Measurements from ENCODE around the gene KCNMA1.

Gene KCNMA1

DNA sequence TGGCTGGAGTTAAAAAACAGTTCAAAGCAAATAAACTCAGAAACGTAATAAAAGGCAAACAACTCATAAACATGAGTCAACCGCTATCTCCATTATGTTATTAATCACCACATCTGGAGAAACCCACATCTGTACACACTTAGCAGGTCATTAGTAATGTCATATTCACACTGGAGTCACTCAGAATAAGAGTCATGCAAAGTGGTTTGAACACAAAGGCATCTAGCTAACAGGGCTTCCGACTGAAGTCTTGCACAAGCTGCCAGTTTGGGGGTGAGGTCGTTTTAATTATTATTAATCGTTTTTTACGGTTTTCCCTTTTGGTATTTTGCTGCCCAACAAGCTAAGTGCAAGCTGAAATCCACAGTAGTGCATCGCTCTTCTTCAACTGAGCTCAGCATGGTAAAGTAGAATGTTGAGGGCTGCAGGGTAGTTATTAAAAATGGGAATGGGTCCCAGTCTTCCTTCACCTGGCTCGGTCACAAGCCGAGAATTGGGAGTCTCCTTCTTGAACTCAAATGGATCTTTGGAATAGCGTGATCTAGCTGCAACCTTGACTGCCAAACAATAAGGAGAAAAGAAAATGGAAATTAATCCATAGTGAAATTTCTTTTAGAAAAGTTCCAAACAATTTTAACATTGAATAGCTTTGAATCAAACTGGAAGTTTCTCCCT, 663.5 kb downstream of the KCNMA1 start:
- TF ChIP-seq GATA2 (IDR thresholded peaks at IDR 0.05; ENCODE audit: low read depth, low read length) (no peak), GATA3 (IDR thresholded peaks at IDR 0.05; ENCODE audit: low read depth, low read length) (no peak; the same call in 1 of the 2 replicates)

DNA sequence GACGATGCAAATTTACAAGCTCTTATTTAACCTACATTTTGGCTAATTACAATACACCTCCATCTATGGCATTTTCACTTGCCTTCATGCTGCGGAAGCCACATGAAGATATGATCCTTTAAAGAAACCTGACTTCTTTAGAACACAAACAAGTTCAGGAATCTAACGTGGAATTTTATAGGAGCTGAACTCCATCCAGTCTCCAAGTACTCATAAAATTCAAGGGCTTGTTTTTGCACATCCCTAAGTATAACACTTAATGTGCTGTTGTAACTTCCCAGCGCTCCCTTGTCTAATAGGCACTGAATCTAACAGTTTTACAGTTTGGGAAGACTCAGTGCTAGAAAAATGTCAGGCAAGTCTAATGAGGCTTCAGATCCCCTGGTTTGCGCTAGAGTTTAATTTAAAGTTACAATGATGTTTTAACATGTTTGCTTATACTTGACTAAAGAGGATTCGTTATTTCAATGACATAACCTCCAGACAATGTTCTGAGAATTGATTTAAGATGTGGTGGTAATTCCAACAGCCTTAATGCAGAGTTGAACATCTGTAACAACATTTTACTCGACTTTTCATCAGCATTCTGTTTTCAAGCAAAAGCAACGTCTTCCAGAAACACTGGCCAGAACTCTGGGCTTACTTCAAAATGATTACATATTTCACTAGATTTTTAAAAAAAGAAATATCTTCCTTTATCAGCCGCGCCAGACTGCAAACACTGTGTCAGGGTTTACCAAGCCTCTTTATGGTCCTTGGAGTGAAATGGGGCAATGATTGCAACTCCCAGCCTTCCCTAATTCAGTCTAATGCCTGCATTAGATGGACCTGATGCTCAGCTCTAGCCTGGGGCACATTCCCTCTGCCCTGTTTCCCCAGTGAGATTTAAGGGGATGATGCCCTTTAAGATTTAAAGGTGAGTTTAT, 664.3 kb downstream of the KCNMA1 start:
- TF ChIP-seq GATA3 (IDR thresholded peaks at IDR 0.05; ENCODE audit: low read depth, low read length), result peak; percentile 77; the same call in 1 of the 2 replicates
- peak; percentile 91 for TF ChIP-seq GATA2 (IDR thresholded peaks at IDR 0.05; ENCODE audit: low read depth, low read length)

DNA sequence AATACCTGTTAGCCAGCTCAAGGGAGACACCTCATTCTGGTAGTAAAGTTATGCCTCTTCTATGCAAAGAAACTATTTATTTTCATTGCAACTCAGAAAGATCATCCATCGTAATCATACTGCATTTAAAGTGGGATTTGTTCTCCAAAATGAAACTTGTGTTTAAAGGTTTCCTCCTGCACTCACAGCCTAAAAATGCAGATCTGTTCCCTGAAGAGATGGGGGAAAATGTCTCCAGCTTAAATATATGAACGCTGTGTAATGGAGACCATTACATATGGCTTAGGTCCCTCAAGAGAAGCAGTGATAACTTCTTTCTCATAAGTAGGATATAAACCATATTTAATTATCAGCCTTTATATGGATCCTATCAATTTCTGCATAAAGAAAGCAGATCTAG, 665.1 kb downstream of the KCNMA1 start:
- TF ChIP-seq GATA3 (IDR thresholded peaks at IDR 0.05; ENCODE audit: low read depth, low read length) (no peak), GATA2 (IDR thresholded peaks at IDR 0.05; ENCODE audit: low read depth, low read length) (no peak)

DNA sequence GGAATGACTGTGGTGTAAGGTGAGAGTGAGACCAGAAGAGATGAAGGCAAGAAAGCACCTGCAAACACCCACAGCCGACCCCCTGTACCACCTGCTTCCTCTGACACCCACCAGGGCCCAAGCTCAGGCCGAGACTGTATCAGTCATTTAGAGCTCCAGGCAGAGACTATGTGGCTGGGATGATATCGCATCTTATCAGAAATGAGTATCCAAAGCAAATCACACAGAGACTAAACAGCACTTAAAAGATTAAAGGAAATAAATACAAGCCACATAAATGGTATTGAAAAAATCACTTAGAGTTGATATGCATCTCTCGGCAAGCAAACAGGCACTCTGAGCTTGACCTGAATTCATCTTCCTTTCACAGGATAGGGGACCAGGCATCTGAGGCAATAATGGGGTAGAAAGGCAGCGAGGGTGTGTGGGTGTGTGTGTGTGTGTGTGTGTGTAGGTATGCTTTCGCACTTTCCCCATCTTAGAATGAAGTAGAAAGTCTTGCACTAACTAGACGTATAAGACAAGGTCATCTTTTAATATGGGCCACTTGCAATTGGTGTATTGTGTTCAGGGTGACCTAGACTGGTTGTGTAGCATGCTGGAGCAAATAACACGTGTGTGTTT, 665.9 kb downstream of the KCNMA1 start:
- peak; percentile 99 for TF ChIP-seq GATA2 (IDR thresholded peaks at IDR 0.05; ENCODE audit: low read depth, low read length)
- peak; percentile 100 for TF ChIP-seq GATA3 (IDR thresholded peaks at IDR 0.05; ENCODE audit: low read depth, low read length)

DNA sequence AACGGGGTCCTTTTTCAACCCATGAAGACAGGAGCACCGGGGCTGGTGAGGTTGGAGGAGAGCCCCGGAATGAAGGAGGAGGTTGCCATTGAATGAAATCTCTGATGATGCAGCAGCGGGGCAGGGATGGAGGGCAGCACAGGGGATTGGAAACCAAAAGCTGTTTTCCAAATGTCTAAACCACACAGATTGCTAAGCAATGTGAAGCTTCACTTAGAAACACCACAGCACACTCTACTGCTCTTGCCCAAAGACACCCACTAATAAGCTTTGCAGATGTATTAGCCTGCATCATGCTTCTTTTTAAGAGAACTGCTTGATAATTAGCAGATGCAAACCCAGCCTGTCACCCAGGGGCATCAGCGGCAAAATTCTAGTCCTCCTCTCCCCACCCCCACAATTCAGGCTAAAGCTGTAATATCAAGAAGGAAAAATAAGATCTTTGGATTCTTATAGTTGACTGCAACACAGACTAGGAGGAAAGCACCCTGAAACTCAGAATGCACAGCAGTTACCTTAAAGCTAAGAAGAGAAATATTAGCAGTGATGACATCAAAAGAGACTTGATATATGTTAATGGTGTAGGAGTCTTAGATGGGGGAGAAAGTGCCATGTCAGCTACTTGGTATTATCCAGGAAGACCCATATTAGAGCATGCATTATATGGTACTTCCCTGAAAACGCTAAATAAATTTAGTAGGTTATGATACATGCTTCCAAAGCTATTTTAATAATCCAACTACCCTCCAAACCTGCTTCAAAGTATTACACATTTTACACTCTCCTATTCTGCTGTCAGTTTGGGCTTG, 666.7 kb downstream of the KCNMA1 start:
- TF ChIP-seq GATA2 (IDR thresholded peaks at IDR 0.05; ENCODE audit: low read depth, low read length) (peak; percentile 22; the same call in 1 of the 2 replicates), GATA3 (IDR thresholded peaks at IDR 0.05; ENCODE audit: low read depth, low read length) (no peak)

- peak; percentile 67 for TF ChIP-seq GATA2 (IDR thresholded peaks at IDR 0.05; ENCODE audit: low read depth, low read length)
- TF ChIP-seq GATA3 (IDR thresholded peaks at IDR 0.05; ENCODE audit: low read depth, low read length), result peak; percentile 76
Observed at GRCh38 chr10:76969366-76969948, 668.2 kb downstream of the KCNMA1 start.

- TF ChIP-seq GATA3 (IDR thresholded peaks at IDR 0.05; ENCODE audit: low read depth, low read length) (no peak), GATA2 (IDR thresholded peaks at IDR 0.05; ENCODE audit: low read depth, low read length) (no peak)
Observed at GRCh38 chr10:76968483-76968882, 669.1 kb downstream of the KCNMA1 start.

DNA sequence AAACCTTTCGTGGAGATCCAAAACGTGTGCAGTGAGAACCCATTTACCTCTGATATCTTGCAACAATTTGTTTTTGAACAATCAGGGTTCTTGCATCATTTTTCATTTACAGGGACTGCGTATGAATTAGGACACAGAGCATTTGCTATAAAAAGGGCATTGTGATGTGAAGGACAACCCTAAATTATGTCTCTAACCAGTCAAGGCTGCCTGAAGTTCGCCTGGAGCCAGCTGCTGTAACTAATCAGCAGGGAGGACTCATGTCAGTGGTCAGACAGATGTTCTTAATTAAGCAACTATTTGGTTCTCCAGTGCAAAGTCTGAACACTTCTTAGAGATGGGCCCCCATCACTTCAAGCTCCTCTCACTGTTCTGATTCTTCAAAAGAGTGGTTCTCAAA, 674.8 kb downstream of the KCNMA1 start:
- TF ChIP-seq GATA2 (IDR thresholded peaks at IDR 0.05; ENCODE audit: low read depth, low read length), result no peak
- TF ChIP-seq GATA3 (IDR thresholded peaks at IDR 0.05; ENCODE audit: low read depth, low read length), result no peak

DNA sequence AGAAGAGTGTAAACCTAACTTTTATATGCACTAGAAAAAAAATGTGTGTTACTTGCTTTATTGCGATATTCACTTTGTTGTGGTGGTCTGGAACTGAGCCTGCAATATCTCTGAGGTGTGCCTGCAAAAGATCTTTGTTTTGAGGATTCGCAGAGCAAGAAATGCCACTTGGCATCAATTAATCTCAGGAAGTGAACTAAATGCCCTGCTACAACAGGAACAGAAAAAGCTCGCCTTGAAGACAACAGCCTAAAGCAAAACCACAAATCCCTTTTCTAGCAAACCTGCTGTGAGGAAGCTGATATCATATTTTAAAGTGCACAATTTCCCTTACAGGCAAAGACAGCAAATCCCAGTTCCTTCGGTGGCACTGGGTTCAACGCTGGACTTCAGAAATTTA, 675.8 kb downstream of the KCNMA1 start:
- TF ChIP-seq GATA3 (IDR thresholded peaks at IDR 0.05; ENCODE audit: low read depth, low read length) (no peak), GATA2 (IDR thresholded peaks at IDR 0.05; ENCODE audit: low read depth, low read length) (no peak)

GRCh38 chr10:76959111-76959510, 678.5 kb downstream of the KCNMA1 start:
- TF ChIP-seq GATA3 (IDR thresholded peaks at IDR 0.05; ENCODE audit: low read depth, low read length) (no peak), GATA2 (IDR thresholded peaks at IDR 0.05; ENCODE audit: low read depth, low read length) (no peak)

DNA sequence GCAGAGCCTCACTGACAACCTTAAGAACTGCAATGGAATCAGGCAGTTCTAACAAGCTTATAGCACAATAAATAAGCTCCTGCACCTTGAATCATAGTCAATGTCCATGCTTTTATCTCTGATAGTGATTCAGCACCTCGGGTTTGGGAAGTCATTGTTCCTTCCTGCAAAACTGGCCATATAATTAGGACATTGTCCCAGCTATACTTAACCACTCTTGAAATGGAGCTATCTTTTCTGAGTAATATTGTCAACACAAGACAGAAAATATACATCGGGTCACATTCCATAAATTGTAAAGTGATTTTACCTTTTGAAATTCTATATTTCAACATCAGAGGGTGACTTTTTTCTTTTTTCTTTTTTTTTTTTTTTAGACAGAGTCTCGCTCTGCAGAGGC, 682.8 kb downstream of the KCNMA1 start:
- TF ChIP-seq GATA2 (IDR thresholded peaks at IDR 0.05; ENCODE audit: low read depth, low read length), result no peak
- TF ChIP-seq GATA3 (IDR thresholded peaks at IDR 0.05; ENCODE audit: low read depth, low read length), result no peak

- TF ChIP-seq GATA3 (IDR thresholded peaks at IDR 0.05; ENCODE audit: low read depth, low read length), result no peak
- no peak for TF ChIP-seq GATA2 (IDR thresholded peaks at IDR 0.05; ENCODE audit: low read depth, low read length)
Observed at GRCh38 chr10:76950354-76950753, 687.3 kb downstream of the KCNMA1 start.

DNA sequence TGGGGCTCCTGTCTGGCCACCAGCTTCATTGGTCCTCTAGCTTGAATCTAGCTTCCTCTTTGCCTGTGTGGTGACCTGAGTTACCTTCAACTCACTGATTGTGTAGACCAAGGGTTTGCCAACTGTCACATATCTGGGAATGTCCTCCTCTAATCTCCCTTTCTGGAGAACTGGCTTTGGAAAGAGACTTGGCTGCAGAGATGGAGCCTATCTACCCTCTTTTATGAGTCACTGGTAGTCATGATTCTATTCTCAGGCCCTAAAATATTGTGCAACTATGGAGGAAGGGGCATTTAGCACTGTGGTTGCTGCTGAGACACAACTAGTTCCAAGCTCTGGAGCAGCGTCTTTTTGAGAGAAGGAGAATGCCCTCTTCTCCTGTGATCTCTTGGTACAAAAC, 691.3 kb downstream of the KCNMA1 start:
- TF ChIP-seq GATA2 (IDR thresholded peaks at IDR 0.05; ENCODE audit: low read depth, low read length) (no peak), GATA3 (IDR thresholded peaks at IDR 0.05; ENCODE audit: low read depth, low read length) (no peak)

Measured in SH-SY5Y (cell line).